Measurements from ENCODE around the gene ACOX1.

Gene ACOX1

GRCh38 chr17:75909051-75909811 lies 69.7 kb downstream of the ACOX1 start:
- peak in 18 of 56 donors; percentile 13 to 60 (median 36) for DNase-seq

- DNase-seq: peak in 4 of 56 donors; percentile 9 to 35 (median 26)
Measured at GRCh38 chr17:75908201-75908600, 70.8 kb downstream of the ACOX1 start.

- no peak for DNase-seq
Measured at GRCh38 chr17:75906143-75906884, 72.7 kb downstream of the ACOX1 start.

DNA sequence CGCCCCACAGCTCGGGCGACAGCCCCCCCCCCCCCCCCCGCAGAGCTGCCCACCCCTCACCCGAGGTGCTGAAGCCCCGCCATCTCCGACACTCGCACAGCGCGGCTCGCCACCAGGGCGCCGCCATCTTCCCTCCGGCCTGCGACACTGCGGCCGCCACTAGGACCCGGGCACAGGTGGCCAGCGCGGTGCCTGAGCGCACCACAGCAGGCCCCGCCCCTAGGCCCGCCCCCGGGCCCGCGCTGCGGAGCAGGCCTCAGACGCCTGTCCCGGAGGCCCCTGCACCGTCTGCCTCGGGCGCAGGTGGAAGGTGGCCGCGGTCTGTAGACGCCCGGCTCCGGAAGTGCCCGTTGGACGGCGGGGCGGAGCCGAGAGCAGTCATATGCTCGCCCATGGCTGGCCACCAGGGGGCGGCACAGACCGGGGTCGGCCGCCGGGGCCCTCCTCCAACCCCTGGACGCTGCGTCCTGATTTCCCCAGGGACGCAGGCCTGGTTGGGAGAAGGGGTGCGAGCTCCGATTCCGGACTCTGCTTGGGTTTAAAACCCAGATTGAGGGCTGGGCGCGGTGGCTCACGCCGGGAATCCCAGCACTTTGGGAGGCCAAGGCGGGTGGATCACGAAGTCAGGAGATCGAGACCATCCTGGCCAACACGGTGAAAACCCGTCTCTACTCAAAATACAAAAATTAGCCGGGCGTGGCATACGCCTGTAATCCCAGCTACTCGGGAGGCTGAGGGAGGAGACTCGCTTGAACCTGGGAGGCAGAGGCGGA lies 74.0 kb downstream of the ACOX1 start, which contains the start of gene MRPL38:
Gene MRPL38 (minus strand): TSS at position 136 of the 773 bp plus-strand sequence. CDS start 9 bp downstream, at position 127.
- DNase-seq: peak in 55 of 56 donors; percentile 37 to 97 (median 83)

DNA sequence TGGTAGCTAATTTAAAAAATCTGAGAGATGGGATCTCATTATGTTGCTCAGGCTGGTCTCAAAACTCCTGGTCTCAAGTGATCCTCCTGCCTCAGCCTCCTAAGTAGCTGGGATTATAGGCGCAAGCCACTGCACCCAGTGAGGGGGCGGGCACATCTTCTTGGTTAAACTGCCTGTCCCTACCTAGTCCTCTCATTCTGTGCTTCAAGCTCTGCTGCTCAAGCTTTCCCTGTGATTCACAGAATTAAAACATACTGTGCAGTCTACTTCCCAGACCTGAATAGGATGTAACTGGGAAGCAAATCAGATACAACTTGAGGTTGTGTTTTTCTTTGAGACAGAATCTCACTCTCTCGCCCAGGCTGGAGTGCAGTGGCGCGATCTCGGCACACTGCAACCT lies 76.6 kb downstream of the ACOX1 start:
- DNase-seq: no peak

- DNase-seq: no peak
Measured at GRCh38 chr17:75901727-75902126, 77.2 kb downstream of the ACOX1 start.

DNA sequence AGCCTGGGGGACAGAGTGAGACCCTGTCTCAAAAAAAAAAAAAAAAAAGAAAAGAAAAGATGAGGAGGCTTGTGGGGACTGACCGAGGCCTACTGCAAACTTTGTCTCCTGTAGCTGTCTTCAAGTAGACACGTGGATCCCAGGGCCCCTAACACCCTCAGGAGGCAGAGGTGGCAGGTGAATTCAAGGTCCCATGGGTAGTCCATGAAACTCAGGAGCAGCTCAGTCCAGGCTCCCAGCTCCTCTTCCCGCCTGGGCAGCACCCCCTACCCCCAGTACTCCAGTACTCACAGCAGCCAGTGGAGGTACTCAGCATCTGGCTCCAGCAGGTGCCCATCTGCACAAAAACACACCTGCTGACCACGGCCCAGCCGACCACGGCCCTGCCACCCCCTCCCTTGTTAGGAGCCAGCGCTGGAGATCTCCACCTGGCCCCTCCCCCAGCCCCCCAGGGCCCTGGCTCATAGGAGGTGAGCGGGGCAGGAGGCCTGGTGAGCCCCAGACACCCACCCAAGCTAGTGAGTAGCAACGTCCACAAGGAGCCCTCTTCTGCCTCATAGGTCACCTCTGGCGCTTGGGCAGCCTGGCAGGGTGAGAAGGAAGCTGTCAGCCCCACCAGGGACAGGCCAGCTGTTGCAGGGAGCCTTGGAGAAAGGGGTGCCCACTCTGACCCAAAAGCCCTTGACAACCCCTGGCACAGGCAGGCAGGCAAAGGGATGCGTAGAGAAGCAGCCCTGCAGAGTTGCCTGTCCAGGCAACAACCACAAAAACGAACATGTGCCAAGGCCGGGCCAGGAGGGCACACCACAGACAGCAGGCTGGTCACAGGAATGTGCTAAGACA lies 78.1 kb downstream of the ACOX1 start:
- no peak for DNase-seq

- no peak for DNase-seq
Measured at GRCh38 chr17:75899767-75900468, 79.0 kb downstream of the ACOX1 start.

- DNase-seq: no peak
Measured at GRCh38 chr17:75899353-75899752, 79.6 kb downstream of the ACOX1 start.

GRCh38 chr17:75898791-75899190 lies 80.2 kb downstream of the ACOX1 start:
- no peak for DNase-seq

GRCh38 chr17:75898065-75898464 lies 80.9 kb downstream of the ACOX1 start:
- DNase-seq: no peak

DNA sequence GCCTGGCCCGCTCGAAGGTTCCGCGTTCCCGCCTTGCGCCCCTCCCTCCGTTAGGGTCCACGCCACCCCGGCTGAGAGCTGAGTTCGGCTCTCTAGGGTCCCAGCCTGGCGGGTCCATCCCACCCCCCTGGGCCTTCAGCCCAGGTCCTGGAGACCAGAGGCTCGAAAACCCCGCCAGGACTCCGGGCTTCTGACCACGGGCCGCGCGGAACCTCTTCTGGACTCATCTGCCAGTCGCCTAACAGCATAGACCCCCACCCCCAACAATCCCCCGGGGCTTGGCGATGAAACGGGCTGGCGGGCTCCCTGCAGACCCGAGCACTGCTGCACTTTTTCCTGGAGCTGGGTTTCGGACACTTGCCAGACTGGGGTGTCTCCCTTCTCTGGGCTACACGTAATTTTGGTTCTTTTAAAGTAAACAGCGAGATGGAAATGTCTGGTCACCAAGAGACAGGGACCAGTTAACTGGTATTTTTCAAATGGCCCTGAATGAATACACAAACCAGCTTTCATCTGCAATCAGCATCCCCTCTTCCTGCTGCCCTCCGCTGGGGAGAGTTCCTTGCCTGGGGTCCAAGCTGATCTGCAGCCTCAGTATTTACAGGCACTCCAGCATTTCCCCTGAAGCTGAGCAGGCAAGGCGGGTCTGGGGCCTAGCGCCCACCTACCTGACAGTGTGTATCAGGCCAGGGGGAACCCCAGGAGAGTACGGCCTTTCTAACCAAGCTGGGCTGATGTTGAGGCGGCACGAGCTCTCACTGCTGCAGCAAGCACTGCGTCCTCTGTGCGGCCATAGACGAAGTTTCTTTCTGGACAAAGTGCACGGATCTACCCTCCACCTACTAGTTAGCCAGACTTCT lies 81.6 kb downstream of the ACOX1 start:
- peak in 5 of 56 donors; percentile 38 to 58 (median 50) for DNase-seq

DNA sequence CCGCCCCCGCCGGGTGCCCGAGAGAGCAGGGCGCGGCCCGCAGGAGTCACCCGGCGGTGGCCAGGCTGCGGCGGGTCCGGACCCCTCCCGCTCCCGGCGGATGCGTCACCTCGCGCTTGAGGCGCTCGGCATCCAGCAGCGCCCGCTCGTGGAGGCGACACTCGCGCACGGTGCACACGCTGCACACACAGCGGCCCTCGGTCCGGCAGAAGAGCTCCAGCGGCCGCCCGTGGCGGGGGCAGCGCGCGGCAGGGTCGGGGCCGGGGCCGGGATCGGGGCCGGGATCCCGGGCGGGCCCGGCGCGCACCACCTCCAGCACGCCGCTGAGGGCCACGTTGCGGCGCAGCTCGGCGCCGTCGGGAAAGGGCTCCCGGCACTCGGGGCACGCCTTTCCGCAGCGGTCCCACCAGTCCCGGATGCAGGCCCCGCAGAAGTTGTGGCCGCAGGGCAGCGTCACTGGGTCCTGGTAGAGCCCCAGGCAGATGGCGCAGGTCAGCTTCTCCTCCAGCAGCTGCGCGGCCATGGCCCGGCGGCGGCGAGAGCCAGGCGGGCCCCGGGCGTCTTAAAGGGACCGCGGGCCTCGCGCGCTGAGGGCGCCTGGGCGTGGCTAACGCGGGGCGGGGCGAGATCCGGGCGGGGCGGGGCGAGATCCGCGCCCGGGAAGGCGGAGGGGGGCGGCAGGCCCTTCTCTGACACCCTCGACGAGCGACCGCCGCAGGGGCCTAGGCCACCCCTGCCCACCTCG lies 82.4 kb downstream of the ACOX1 start, which contains the start of gene TRIM65:
Gene TRIM65 (minus strand): TSS at position 537 of the 745 bp plus-strand sequence. CDS start 14 bp downstream, at position 523.
- DNase-seq: peak in 54 of 56 donors; percentile 28 to 89 (median 73)

DNA sequence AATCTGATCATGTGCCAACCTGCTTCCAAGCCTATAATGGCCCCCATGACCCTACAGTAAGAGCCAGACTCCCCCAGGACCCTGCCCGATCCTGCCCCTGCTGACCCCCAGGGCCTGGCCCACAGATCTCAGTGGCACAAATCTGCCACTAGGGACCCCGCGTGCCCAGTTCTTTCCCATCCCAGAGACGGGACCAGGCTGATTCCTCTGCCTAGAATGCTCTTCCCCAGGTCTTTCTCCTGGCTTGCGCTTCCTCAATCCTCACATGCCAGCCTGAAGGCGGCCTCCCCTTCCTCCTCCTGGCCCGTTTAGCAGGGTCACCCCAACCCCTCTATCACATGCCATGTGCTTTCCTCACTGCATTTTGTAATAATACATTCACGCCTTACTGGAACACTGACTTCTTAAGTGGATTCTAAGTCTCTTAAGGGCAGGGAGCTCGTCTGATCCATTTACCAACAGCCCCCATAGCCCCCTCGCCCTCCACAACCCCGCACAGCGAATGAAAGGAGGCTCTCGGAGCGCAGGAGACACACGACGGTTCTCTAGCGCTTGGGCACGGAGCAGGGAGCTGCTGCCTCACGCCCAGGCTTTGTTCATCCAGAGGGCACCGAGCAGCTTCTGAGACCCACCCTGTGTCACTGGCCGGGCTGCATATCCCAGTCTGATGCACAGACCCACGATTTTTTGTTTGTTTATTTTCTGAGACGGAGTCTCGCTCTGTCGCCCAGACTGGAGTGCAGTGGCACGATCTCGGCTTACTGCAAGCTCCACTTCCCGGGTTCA lies 83.4 kb downstream of the ACOX1 start:
- DNase-seq: no peak

GRCh38 chr17:75894049-75894733 lies 84.8 kb downstream of the ACOX1 start:
- DNase-seq: no peak

- no peak for DNase-seq
Measured at GRCh38 chr17:75893305-75894048, 85.5 kb downstream of the ACOX1 start.
